ENCODE data around the gene MZT1.

The MZT1 gene

DNA sequence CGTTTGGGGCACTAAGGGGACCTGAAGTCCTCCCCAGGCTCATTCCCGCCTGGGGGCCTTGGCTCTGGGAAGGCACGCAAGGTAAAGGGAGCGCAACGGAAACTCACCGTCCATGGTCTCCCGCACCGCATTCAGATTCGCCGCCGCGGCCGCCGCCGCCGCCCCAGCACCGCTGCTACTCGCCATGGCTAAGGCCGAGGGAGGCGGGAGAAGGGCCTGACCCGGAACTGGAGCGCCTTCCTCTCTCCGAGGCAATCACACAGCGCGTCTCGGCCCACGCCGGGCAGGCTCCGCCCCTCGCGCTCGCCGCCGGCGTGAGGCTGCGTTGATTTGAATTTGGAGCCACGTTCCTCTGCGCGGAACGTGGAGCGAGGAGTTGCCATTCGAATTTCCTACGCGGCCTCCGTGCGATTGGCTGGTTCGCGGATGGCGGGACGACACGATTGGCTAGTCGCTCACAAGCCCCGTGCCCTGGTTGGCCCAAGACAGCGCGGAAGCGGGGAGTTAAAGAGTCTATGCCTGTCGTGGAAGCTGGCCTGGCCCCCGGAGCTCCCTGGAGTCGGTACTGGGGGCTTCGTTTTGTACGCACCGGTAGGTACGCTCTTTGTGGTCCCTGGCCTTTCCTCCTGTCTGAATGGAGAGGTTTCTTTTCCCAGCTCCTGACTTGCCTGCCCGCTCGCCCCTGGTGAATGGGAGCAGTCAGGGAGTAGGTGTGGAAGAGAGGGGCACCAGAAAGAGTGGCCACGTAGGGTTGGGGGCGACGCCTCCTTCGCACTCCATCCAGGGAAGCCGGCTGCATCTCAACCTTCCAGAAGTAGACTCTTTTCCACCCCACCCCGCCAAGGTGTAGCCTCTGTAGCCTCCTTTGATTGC lies at the start of gene MZT1, which contains the start of gene BORA (continued):
- TF ChIP-seq ZBTB26 (tag by site-specific recombination; optimal IDR thresholded peaks at IDR 0.05) (peak; percentile 75), ZNF121 (tag by site-specific recombination; IDR thresholded peaks at IDR 0.05) (peak; percentile 19; the same call in 1 of the 2 replicates), SALL2 (tag by site-specific recombination; IDR thresholded peaks at IDR 0.05; ENCODE audit: borderline replicate concordance) (no peak), SP7 (tag by site-specific recombination; IDR thresholded peaks at IDR 0.05) (peak; percentile 10; the same call in 1 of the 2 replicates), KLF7 (tag by site-specific recombination; IDR thresholded peaks at IDR 0.05; ENCODE audit: borderline replicate concordance) (no peak), PRDM10 (tag by site-specific recombination; IDR thresholded peaks at IDR 0.05) (peak; percentile 20; the same call in 1 of the 2 replicates), PRDM4 (tag by site-specific recombination; IDR thresholded peaks at IDR 0.05) (peak; percentile 4; the same call in 1 of the 2 replicates), ZNF16 (tag by site-specific recombination; IDR thresholded peaks at IDR 0.05; ENCODE audit: low read depth) (no peak), SP2 (tag by site-specific recombination; IDR thresholded peaks at IDR 0.05) (peak; percentile 95), ZBTB17 (tag by site-specific recombination; IDR thresholded peaks at IDR 0.05) (peak; percentile 82), TRIM28 (IDR thresholded peaks at IDR 0.05; ENCODE audit: borderline replicate concordance, low read length) (peak; percentile 84), ZNF2 (tag by site-specific recombination; IDR thresholded peaks at IDR 0.05) (no peak), KLF16 (tag by site-specific recombination; IDR thresholded peaks at IDR 0.05) (no peak; the same call in 1 of the 2 replicates), ZNF266 (tag by site-specific recombination; IDR thresholded peaks at IDR 0.05; ENCODE audit: low read depth) (no peak), ZNF660 (tag by site-specific recombination; IDR thresholded peaks at IDR 0.05) (peak; percentile 22; the same call in 1 of the 2 replicates), ZNF629 (tag by site-specific recombination; IDR thresholded peaks at IDR 0.05) (peak; percentile 26; the same call in 1 of the 2 replicates), ZNF426 (tag by site-specific recombination; IDR thresholded peaks at IDR 0.05) (no peak), REPIN1 (tag by site-specific recombination; IDR thresholded peaks at IDR 0.05; ENCODE audit: low read depth) (no peak), SP3 (tag by site-specific recombination; IDR thresholded peaks at IDR 0.05) (peak; percentile 57), ZNF561 (tag by site-specific recombination; IDR thresholded peaks at IDR 0.05; ENCODE audit: borderline replicate concordance) (peak; percentile 80), ZBTB20 (tag by site-specific recombination; IDR thresholded peaks at IDR 0.05) (peak; percentile 23; the same call in 1 of the 2 replicates)
- TF ChIP-seq, protein P1, sequence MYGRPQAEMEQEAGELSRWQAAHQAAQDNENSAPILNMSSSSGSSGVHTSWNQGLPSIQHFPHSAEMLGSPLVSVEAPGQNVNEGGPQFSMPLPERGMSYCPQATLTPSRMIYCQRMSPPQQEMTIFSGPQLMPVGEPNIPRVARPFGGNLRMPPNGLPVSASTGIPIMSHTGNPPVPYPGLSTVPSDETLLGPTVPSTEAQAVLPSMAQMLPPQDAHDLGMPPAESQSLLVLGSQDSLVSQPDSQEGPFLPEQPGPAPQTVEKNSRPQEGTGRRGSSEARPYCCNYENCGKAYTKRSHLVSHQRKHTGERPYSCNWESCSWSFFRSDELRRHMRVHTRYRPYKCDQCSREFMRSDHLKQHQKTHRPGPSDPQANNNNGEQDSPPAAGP (tag by site-specific recombination; IDR thresholded peaks at IDR 0.05): 0 out of 2 replicates have a peak, but pooled peaks have one; percentile 10
